ENCODE results near the gene PLEKHB2. TPM values are rescaled to one million over a fixed set of nuclear protein-coding genes. Genes with fewer than 3 reads are reported as not detected.
"Not testable (repeated sequence)": the region's sequence is repeated elsewhere in the genome, so short reads cannot be mapped to it uniquely, and the experiment has no call there.

The PLEKHB2 gene
- total RNA-seq, 3 donors from 2014 or later, result 73.8 to 129 (median 124) TPM

- TF ChIP-seq CTCF (IDR thresholded peaks at IDR 0.05), result no peak
- ATAC-seq (peak; percentile 71), DNase-seq (peak; percentile 59 to 74 (median 62))
- Histone ChIP-seq H3K9me3 (no peaks in the 10 kb centered on the region), H3K4me1 (ENCODE audit: low read depth) (peaks cover 19% of the 10 kb centered on the region), H3K4me3 (peak overlapping the region; percentile 94), H3K36me3 (ENCODE audit: low read depth) (peaks cover 6% of the 10 kb centered on the region)
- intact Hi-C loops (cut with DNase I, micrococcal nuclease), result no loop called here
Observed at GRCh38 chr2:131105950-131106801, 1.0 kb downstream of the PLEKHB2 start.

DNA sequence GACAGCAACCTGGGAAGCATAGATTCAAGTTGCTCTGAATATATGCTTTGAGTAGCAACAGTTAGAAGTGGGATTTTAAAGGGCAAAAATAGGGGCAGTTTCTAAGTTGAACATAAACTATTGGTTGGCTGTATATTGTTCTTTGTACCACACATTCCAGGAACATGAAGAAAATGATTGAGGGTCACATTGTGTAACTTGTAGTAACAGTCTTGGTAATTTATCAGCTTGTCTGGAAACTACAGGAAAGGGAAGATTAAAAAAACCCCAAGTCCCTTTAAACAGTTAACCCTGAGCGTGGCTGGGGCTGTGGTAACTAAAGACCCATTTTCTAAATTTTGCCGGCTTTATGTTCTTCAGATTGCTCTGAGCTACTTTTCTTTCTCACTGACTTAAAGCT, 7.4 kb downstream of the PLEKHB2 start:
- Histone ChIP-seq H3K4me3 (no peak overlapping the region), H3K4me1 (ENCODE audit: low read depth) (no peaks in the 10 kb centered on the region), H3K36me3 (ENCODE audit: low read depth) (no peaks in the 10 kb centered on the region), H3K9me3 (no peaks in the 10 kb centered on the region)
- no peak for DNase-seq
- no peak for TF ChIP-seq CTCF (IDR thresholded peaks at IDR 0.05)
- no peak for ATAC-seq
- intact Hi-C loops (cut with DNase I, micrococcal nuclease), result no loop called here

DNA sequence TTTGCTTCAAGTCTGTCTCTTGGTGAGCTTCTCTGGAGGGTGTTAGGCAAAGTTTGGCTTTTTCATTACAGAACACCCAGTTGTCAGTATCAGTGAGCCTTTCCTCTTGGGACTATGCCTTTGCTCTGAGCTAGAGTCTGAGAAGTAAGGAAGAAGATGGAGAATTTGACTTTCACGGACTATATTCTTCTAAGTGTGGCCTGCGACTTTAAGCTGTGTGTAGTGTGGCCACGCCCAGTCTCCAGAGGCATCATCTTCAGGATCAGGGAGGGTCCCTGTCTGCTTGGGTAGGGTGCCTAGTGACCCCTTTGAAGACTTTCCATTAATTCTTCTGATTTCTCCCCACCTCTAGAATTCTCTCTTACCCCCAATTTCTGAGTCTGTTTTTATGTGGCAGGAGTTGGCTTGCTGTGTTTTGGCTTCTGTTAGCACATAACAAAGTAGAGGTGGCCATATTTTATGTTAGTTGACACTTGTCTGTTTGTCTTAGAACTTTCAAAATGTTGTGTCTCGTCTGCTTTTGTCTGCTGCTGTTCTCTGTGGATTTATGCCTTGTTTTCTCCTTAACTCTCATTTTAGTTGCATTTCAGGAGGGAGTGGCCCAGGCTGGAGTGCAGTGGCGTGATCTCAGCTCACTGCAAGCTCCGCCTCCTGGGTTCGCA, 8.6 kb downstream of the PLEKHB2 start:
- no peaks in the 10 kb centered on the region for H3K4me1 ChIP-seq (ENCODE audit: low read depth)
- ATAC-seq, result no peak

DNA sequence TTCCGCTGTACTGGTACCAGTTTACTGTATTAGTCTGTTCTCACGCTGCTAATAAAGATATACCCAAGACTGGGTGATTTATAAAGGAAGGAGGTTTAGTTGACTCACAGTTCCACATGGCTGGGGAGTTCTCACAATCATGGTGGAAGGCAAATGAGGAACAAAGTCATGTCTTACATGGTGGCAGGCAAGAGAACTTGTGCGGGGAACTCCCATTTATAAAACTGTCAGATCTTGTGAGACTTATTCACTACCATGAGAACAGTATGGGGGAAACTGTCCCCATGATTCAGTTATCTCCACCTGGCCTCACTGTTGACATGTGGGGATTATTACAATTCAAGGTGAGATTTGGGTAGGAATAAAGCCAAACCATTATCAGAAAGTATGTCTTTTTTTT, 9.8 kb downstream of the PLEKHB2 start:
- H3K4me3 ChIP-seq; intact Hi-C loops (cut with DNase I, micrococcal nuclease); H3K36me3 ChIP-seq (ENCODE audit: low read depth); H3K4me1 ChIP-seq (ENCODE audit: low read depth); DNase-seq; ATAC-seq; H3K9me3 ChIP-seq: not testable (repeated sequence)

More for the DNA sequence above, 8.6 kb downstream of the PLEKHB2 start:
- TF ChIP-seq CTCF (IDR thresholded peaks at IDR 0.05), result no peak
- no peak for DNase-seq
- Histone ChIP-seq H3K9me3 (no peaks in the 10 kb centered on the region), H3K4me3 (no peak overlapping the region), H3K36me3 (ENCODE audit: low read depth) (no peaks in the 10 kb centered on the region)
- intact Hi-C loops (cut with DNase I, micrococcal nuclease), result no loop called here

DNA sequence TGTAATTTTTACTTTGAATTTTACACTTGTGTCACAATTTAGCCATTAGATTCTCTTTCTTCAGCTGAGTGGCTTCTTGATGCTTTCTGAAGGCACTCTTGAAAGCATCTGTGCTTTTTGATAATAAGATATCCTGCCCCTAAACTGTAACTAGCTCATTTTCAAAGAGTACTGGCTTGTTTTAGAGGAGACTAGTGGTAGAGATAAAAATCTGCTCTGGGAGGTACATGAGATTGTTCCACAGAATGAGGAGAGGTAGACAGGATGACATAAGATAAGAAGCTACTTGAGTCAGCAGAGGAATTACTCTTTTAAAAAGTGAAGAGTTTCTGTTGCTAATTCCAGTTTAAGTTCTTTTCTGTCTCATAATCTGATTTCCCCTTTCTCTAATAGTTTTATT, 10.6 kb downstream of the PLEKHB2 start:
- intact Hi-C loops (cut with DNase I, micrococcal nuclease), result no loop called here
- no peaks in the 10 kb centered on the region for H3K36me3 ChIP-seq (ENCODE audit: low read depth)

More for the DNA sequence above, 10.6 kb downstream of the PLEKHB2 start:
- no peaks in the 10 kb centered on the region for H3K9me3 ChIP-seq
- H3K4me3 ChIP-seq, result no peak overlapping the region
- ATAC-seq (no peak), DNase-seq (no peak)
- H3K4me1 ChIP-seq (ENCODE audit: low read depth), result peaks cover 3% of the 10 kb centered on the region
- no peak for TF ChIP-seq CTCF (IDR thresholded peaks at IDR 0.05)
